GM21723 (cell line): ENCODE data around the gene RFTN2.
A peak's percentile ranks its signal among the peaks of the same experiment; 100 is the strongest.
"Not testable (repeated sequence)": the region's sequence is repeated elsewhere in the genome, so short reads cannot be mapped to it uniquely, and the experiment has no call there.

Source experiments
- ATAC-seq: cut with Tn5 transposase; IDR thresholded peaks from one replicate; pipeline ENCODE4 v1.9.1; 2021; ENCODE audit warnings: mild to moderate bottlenecking, moderate library complexity; ENCODE audit not compliant: unreplicated experiment

RFTN2 gene

DNA sequence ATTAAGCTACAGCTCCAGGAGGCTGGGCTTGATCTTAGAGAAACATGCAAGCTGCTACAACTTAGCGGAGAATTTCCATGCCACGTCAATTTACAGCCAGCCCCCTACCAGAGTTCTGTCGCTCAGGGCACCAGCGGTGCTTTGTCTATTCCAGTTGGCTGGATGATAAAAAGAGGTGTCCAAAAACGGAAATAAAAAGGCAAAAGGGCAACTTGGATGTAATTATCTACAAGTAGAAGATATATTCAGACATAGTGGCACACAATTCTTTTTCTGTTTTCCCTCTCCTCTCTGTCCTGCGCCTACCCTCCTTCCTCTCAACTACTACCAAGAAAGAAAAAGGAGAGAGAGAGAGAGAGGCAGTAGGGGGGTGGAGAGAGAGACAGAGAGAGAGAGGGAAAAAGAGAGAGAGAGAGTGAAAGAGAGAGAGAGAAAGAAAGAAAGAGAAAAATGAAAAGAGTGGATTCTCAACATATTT is 363 bp upstream of the RFTN2 start:
- no peak for ATAC-seq

DNA sequence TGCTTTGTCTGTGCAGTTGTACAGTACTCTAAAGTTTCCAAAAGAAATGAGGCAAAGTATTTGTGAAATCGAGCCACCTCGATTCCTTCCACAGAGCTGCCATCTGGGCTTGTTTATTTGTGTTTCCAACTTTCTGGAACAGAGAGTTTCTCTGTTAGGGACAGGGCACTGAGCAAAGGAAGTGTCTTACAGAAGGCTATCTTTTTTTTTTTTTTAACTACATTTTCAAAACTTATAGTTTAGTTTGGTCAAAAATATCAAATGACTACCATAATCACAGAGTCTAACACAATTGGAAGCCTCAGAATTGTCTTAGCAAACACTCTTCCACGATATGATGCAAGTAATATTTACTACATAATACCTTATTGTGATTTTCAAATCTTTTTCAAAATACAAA is 796 bp downstream of the RFTN2 start:
- ATAC-seq, result no peak

DNA sequence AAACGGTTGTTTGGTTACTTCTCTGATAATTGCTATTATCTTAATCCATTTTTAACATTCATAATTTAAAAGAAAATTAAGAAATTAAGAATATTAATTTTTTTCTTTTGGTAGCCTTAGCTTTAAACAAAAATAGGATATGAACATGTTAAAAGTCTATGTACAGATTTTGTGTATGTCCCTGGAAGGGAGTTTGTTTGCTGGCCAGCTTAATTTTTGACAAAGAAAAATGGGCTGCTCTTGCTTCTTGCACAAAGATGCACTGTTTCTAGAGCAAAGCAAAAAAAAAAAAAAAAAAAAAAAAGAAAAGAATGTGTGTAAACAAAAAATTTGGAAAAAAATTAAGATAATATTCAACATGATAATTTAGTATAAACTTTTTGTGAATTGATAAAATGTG is 1.3 kb downstream of the RFTN2 start:
- no peak for ATAC-seq

DNA sequence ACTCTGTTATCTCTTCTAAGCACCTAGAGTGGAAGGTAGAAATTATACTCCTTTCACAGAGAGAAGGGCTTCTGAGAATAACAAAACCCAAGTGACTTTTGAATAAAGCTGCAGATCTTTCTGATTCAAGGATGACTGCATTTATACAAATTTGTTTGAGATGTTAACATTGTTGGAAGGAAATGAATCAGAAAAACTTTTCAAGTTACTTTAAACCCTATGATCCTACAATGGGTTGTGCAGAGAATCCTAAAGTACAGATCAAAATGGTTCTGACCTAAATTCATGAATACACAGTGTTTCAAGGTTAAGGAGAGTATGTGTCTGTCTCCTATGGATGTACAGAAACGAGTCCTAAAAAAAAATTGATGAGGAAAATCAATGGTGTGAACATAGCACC is 1.8 kb downstream of the RFTN2 start:
- ATAC-seq, result no peak

DNA sequence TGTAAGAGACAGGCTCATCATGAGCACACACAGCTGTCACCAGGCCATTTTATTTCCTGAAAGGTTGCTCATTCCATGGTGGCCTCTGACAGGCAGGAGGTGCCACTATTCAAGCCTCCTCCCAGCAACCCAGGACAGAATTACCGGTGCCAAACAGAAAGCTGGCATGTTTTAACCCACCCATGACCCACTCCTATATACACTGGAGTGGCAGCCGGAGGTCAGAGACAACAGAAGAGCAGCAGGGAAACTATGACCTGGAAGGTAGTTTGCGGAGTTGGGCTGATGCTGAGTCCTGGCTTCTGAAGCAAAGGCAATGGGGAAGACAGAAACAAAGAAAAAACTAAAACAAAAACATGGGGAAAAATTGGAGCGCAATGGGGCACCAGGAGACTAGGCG is 2.3 kb downstream of the RFTN2 start:
- no peak for ATAC-seq

DNA sequence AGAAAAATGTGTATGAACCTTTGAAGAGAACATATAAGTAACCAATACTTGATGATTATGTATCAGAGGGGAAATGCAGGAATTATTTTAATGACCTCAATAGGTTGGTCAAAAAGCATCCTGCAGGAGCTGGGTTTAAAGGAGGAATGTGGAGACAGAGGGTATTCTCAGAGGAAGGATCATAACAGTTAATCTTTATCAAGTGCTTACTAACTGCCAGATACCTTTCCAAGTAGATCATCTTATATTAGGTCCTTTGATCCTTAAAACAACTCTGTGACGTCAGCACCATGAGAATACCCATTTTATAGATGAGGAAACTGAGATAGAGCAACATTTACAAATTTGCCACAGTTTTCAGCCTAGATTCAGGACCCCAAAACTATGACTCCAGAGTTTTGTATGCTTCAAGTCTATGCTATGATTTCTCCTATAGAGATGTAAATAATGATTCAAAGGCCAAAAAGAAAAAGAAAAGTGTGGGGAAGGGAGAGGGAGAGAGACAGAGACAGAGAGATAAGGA is 3.0 kb downstream of the RFTN2 start:
- ATAC-seq, result no peak

DNA sequence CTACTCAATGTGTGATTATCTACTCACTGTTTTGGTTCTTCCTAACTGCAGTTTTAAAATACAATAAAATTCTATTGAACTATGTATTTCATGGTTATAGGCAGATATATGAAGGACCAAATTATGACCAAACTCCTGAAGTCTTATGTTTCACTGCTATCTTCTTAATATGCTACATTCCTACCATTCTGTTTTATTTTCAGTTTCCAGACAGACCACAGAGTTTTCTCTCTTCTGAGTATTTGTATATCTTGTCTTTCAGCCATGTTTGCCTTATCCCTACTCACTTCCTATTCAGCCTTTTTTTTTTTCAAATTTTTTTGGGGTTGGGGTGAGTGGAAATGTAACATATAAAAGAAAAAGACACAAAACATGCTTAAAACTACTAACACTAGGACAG is 6.3 kb downstream of the RFTN2 start:
- ATAC-seq, result no peak

DNA sequence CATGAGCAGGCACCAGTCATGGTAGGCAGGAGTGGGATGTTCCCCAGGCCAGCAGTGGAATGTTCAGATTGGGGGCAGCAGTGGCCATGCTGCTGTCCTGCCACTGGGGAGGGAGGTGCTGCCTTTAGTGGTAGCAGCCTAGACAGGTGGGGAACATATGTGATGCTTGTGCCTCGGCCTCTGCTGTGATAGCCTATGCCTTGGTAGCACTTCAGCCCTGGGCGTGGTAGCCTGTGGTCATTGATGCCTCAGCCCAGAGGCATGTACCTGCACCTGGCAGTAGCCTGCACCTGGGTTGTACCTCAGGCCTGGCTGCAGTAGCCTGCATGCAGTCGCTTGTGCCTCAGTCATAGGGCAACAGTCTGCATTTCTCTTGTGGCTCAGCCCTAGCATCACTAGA is 7.1 kb downstream of the RFTN2 start:
- ATAC-seq, result no peak

DNA sequence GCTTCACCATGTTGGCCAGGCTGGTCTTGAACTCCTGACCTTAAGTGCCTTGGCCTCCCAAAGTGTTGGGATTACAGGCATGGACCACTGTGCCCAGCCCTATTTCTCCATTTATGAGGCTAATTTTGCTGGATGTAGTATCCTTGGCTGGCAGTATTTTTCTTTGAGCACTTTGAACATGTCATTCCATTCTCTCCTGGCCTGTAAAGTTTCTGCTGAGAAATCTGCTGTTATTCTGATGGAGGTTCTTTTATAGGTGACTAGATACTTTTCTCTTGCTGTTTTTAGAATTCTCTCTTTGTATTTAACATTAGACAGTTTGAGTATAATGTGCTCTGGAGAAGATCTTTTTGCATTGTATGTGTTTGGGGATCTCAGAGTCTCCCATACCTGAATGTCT is 9.1 kb downstream of the RFTN2 start:
- no peak for ATAC-seq

DNA sequence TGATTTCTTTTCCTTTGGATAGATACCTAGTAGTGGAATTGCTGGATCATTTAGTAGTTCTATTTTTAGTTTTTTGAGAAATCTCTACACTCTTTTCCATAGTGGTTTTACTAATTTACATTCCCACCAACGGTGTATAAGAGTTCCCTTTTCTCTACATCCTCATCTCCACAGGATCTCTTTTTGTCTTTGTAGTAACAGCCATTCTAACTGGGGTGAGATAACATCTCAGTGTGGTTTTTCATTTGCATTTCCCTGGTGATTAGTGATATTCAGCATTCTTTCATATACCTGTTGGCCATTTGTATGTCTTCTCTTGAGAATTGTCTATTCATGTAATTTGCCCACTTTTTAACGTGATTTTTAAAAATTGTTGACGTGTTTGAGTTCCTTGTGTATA is 13.8 kb downstream of the RFTN2 start:
- no peak for ATAC-seq

DNA sequence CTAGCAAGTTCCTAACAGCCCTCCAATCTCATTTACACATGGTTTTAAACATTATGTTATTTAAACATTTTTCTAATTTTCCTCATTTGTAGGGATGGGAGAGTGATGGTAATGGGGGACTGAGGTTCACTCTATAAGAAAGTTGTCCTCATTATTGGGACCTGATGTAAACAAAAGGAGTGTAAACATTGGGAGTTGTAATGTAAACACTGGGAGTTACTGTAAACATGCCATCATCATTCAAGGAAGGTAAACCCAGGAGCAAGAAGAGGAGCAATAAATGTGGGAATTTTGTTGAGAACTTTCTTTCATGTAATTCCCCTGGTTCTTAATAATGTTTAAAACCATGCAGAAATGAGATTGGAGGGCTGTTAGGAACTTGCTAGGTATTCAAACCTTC is 17.8 kb downstream of the RFTN2 start:
- ATAC-seq, result no peak

DNA sequence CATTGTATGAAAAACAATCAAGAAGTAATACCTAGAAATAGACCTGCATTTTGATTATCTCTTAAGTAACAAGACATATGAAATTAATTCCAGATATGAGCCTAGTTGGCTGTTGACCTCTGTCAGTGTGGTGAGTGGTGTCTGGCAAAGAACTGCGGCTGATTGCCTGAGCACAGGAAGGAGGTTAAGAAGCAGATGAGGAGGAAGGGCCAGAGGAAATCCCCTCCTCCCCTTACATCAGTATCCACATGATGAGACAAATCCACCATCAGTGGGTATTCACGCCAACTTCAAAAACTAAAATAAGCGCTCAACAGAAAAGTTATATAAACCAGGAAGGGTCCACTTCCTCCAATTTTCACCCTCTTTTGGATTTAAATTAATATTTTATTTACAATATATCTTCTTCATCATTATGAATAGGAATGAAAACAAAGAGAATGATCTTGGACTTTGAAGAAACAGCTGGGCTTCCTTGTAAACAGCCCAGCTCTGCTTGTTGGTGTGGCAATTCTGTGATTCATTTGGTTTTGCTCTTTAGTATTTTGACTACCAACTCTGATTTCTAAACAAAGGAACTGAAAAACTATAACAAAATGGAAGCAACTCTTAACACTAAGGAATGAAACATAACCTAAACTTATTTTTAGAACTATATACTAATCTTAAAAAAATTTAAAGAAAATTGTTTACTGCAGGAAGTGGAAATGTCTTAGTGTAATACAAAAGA is 27.3 kb downstream of the RFTN2 start:
- ATAC-seq, result no peak

DNA sequence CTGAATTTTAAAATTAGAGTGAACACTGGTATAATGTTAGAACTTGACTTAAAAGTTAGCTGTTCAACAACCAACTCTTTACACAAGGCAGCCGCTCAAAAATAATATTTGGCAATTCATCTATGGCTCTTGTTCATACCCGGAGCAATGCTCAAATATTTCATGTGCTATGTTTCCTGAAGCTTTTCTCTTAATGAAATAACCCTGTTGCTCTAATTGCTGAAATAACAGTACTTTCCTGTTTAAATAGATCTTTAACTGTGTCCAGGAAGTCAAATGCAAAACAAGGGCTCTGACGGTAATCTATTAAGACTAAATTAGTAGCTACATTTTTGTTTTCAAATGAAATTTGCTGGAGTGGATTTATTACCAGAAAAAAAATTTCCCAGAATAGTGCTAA is 33.7 kb downstream of the RFTN2 start:
- no peak for ATAC-seq

DNA sequence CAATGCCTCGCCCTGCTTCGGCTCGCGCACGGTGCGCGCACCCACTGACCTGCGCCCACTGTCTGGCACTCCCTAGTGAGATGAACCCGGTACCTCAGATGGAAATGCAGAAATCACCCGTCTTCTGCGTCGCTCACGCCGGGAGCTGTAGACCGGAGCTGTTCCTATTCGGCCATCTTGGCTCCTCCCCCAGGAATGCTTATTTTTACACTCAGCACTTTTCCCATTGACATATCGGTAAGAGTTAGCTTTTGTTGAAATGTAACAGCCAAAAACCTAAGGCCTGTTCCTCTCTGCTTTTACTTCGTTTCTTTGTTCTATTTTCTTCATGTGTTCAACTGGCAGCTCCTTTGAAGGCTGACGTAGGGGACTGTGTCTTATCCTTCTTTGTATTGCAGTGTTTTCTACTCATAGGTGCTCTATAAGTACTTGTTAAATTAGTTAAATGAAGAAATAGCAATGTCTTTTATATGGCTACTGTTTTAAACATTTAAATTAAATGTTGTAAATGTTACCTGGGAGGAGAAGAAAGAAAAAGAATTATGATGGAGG is 34.7 kb downstream of the RFTN2 start:
- not testable (repeated sequence) for ATAC-seq

DNA sequence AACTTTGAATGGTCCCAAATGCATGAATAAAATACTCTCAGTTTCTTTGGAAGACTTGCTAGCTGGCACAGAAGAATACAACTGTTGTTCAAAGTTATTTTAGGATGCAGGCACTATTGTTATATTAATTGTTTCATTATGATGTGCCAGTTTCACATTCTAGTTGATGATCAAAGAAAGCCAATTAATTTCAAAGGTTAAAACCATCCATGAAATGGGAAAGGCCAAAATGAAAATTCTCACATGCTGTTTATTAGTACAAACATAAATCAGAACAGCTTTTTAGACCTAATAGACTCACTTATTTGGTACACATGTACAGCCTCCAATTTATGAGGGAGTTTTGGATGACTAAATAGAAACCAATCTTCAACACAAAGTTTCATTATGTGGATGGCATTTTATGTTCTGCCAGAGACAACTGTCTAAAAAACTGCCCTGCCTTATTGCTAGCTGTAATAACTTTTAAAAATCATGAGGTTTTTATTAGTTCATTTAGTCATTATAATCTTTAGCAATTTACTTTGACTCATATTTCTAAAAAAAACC is 42.2 kb downstream of the RFTN2 start:
- ATAC-seq, result no peak

DNA sequence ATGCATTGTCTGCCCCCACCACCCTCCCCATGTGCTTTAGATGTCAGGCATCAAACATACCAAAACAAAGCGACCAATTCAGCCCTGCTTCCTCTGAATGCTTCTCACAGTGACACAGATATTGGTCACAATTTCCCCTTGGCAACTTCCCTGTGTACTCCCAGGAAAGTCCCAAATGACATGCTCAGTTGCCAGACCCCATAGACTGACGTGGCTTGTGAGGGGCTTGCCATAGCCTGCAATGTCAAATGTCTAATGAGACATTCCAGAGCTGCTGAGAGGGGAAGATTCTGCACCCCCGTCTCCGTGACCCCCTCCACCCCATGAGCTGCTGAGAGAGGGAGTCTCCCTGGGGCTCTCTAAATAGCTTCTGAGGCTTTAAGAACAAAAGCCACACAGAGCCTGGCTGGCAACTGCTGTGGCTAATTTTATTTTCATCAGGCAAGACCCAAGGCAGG is 47.3 kb downstream of the RFTN2 start:
- ATAC-seq, result peak; percentile 70

DNA sequence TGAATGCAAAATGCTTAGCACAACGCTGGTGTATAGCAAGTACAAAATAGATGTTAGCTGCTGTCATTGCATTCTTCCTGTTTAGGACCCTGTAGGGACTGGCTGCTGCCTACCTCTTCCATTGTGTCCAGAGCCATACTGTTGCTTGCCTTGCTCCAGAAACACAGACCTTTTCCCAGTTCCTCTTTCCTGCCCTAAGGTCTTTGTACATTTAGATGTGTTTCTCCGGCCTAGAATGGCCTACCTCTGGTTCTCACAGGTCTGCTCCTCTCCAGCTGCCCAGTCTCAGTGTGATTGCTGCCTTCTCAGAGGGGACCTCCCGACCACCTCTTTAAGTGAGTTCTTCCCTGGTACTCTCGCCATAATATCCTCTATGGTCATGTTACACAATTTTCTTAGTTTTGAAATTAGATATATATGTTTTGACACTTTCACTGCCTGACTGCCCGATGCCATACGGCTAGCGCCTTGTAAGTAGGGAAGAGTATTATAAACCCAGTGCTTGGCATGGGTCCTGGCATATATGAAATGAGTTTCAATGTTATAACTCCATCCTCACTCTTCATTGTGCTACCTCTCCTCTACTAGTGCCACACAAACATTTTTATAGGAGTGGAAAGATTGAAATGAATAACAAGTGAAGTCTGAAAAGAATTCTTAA is 48.3 kb downstream of the RFTN2 start:
- no peak for ATAC-seq

DNA sequence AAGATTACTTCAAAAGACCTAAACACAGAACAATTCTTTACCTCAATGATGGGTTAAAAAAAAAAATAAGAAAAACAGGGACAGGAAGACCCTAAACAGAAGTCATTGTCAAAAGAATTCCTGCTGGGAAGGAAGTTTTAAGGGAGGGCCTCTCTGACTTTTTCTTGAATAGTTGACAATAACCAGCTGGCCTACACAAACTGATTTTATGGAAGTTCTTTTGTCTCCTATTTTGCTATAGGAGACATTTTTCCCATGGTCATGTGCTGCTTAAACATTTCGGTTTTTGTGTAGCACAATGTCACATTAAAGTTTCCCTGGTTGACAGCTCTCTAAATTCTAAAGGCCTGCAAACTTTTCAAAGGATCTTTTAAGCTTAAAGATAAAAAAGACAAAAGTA is 55.3 kb downstream of the RFTN2 start:
- ATAC-seq, result no peak

DNA sequence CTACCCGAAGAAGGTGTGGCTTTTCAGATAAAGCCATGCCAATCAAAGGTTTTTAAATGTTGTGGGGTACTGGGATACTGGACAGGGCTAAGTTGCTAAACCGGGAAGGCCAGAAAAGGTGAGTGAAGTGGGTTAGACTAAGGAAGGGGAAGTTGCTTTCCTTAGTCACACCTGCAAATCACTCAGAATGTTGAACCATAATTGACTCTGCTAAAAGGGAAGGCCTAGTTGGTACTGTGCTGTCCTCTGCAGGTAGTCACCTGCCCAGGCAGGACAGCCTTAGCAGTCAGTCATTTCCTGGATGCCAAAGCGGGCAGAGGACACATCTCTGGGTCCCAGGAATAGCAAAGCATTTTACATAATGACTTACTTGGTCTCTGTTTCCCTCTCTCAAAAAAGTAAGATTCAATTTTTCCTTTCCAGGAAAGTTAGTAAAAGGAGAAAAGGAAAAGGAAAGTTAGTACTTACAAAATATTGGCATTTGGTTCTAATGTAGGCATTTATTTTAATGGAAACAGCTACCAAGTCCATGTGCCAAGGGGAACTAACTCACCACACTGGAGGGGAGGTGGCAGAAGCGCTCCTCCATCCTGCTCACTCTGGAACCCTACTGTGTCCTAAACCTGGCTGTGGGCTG is 60.3 kb downstream of the RFTN2 start:
- ATAC-seq, result no peak

DNA sequence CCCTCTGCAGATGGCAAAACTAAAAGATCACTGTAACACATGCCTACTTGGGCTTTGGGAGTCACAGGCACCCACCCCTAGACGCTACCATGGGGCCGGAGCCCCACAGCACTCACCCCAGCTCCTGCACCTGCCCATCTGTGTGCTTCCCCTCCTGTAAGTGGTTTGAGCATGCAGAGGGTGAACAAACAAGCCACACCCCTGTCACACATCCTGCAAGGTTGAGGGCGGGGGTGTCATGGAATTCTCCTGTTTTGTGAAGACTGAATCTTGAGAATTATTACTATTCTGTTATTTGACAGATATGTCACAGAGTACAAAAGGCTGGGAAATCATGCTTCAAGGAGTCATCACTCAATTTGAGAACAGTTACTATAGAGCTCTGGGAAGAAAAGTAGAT is 60.9 kb downstream of the RFTN2 start:
- no peak for ATAC-seq

DNA sequence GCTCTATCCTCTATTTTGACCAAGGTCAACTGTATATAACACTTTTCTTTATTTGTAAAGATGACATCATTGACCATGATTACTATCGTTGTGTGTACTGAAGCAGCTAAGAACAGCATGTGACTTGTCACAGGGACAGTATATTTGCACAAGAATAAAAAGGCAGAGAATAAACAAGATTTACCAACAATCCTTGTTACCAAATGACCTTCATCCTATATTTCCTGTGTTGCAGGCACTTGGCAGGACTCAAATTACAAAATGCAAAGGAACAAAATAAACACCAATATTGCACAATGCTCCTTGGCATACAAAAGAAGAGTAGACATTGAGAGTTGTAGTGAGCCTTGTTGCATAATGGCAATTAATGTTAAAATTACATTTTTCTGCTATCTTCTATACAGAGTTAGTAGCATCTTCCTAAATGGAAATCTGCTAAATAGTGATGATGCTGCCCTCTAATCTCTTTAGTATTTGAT is 61.8 kb downstream of the RFTN2 start:
- no peak for ATAC-seq
